Endothelial cell of umbilical vein (primary cell): ENCODE results near the gene CTNNA2. TPM values are rescaled to one million over a fixed set of nuclear protein-coding genes. Genes with fewer than 3 reads are reported as not detected.

Experiments
- BruUV-seq: library from RNA; stranded (reverse); fragments of 400-500 nt; replicated peaks from 2 replicates; lab custom pipeline; 2021; lab: Mats Ljungman, UMichigan
- CTCF ChIA-PET: fragments of 300-600, 350-600 bp; sonication (Branson Sonifier 250); formaldehyde crosslinking; loops from one replicate; lab custom pipeline; 2021; ENCODE audit warnings: antibody characterized with exemption, inconsistent platforms; lab: Charles Lee
- POLR2A ChIA-PET: fragments of 300-600, 350-600 bp; sonication (Branson Sonifier 250); formaldehyde crosslinking; loops from one replicate; lab custom pipeline; 2021; ENCODE audit warnings: antibody characterized with exemption, inconsistent platforms; lab: Charles Lee
- DNase-seq: peaks from one replicate; pipeline ENCODE4 v3.0.0-alpha.2; 2011; ENCODE audit warnings: low read depth, low spot score
- FAIRE-seq: peaks from 2 replicates; lab custom pipeline; 2011; peaks lifted over from hg19 to GRCh38; lab: Jason Lieb, UNC
- H2AFZ ChIP-seq: 2 replicates; pipeline ENCODE4 v1.6.0; 2012; ENCODE audit warnings: low read depth, low read length, control low read depth, inconsistent platforms
- H3K27ac ChIP-seq: 2 replicates; pipeline ENCODE4 v1.5.1; 2011; ENCODE audit warnings: low read depth, mild to moderate bottlenecking, control low read depth, low read length, moderate library complexity; ENCODE audit not compliant: insufficient read depth
- H3K27me3 ChIP-seq, 2 experiments: 2 replicates each; pipeline versions ENCODE4 v1.6.0 to v1.6.1; 2011; ENCODE audit warnings: low read length in 2 of 2, mixed read lengths in 1 of 2; ENCODE audit not compliant: control insufficient read depth in 2 of 2, insufficient read depth in 2 of 2
- H3K36me3 ChIP-seq, 2 experiments: 2 replicates in 1 of 2; 3 replicates in 1 of 2; pipeline ENCODE4 v1.5.1; 2011; ENCODE audit warnings: low read length in 2 of 2, mild to moderate bottlenecking in 1 of 2, moderate library complexity in 1 of 2; ENCODE audit not compliant: control insufficient read depth in 2 of 2, insufficient read depth in 2 of 2; ENCODE audit errors: extremely low read depth in 1 of 2
- H3K4me1 ChIP-seq: 3 replicates; pipeline ENCODE4 v1.5.1; 2011; ENCODE audit warnings: mild to moderate bottlenecking, low read length; ENCODE audit not compliant: control insufficient read depth, insufficient read depth; ENCODE audit errors: extremely low read depth
- H3K4me2 ChIP-seq: 2 replicates; pipeline ENCODE4 v1.6.1; 2011; ENCODE audit warnings: low read length, control low read depth, mixed read lengths; ENCODE audit not compliant: insufficient read depth
- H3K4me3 ChIP-seq, 3 experiments: fragments of 200-600 bp in 1 of 3; sonication (generic), shearing (Covaris generic) in 1 of 3; replicated peaks in 1 of 3; 2 replicates each; pipeline ENCODE4 v1.5.1; 2011 to 2016; ENCODE audit warnings: control low read depth in 3 of 3, low read length in 3 of 3, mild to moderate bottlenecking in 2 of 3, inconsistent platforms in 1 of 3, low read depth in 1 of 3, moderate library complexity in 1 of 3; ENCODE audit not compliant: insufficient read depth in 1 of 3
- H3K79me2 ChIP-seq: 2 replicates; pipeline ENCODE4 v1.6.0; 2012; ENCODE audit warnings: low read length, inconsistent platforms; ENCODE audit not compliant: control insufficient read depth, insufficient read depth
- H3K9ac ChIP-seq: replicated peaks from 2 replicates; pipeline ENCODE3; 2011; ENCODE audit warnings: low read length, control low read depth; ENCODE audit not compliant: insufficient read depth; ENCODE audit errors: extremely low read depth
- H3K9me1 ChIP-seq: replicated peaks from 3 replicates; pipeline ENCODE4 v1.6.0; 2011; ENCODE audit warnings: mild to moderate bottlenecking, low read length; ENCODE audit not compliant: control insufficient read depth, insufficient read depth; ENCODE audit errors: extremely low read depth
- H3K9me3 ChIP-seq: replicated peaks from 2 replicates; pipeline ENCODE4 v1.5.1; 2012; ENCODE audit warnings: low read length, inconsistent platforms; ENCODE audit not compliant: control insufficient read depth, insufficient read depth
- H4K20me1 ChIP-seq: replicated peaks from 2 replicates; pipeline ENCODE3; 2011; ENCODE audit warnings: mild to moderate bottlenecking, low read length; ENCODE audit not compliant: control insufficient read depth, insufficient read depth; ENCODE audit errors: extremely low read depth
- EZH2 ChIP-seq: IDR thresholded peaks from 2 replicates; pipeline ENCODE4 v1.6.1; 2012; ENCODE audit warnings: borderline replicate concordance, low read depth, mild to moderate bottlenecking, moderate library complexity, low read length, inconsistent platforms; ENCODE audit not compliant: severe bottlenecking
- FOS ChIP-seq: IDR thresholded peaks from 2 replicates; pipeline ENCODE4 v1.6.1; 2011; ENCODE audit warnings: mild to moderate bottlenecking, low read length, moderate library complexity, borderline replicate concordance; ENCODE audit not compliant: insufficient read depth
- GATA2 ChIP-seq: IDR thresholded peaks from 2 replicates; pipeline ENCODE4 v1.7.0; 2011; ENCODE audit warnings: low read depth, mild to moderate bottlenecking, moderate library complexity, mixed read lengths, low read length; ENCODE audit not compliant: insufficient read length, insufficient read depth
- JUN ChIP-seq: IDR thresholded peaks from 2 replicates; pipeline ENCODE4 v1.6.1; 2011; ENCODE audit warnings: borderline replicate concordance, low read depth; ENCODE audit not compliant: insufficient read length, insufficient read depth
- MAX ChIP-seq: IDR thresholded peaks from 2 replicates; pipeline ENCODE4 v1.6.1; 2011; ENCODE audit not compliant: insufficient read depth, insufficient read length
- MYC ChIP-seq: IDR thresholded peaks from one replicate; pipeline ENCODE4 v1.6.1; 2011; ENCODE audit warnings: mild to moderate bottlenecking, low read depth, low read length
- POLR2A ChIP-seq: IDR thresholded peaks from 2 replicates; pipeline ENCODE4 v1.6.1; 2012; ENCODE audit warnings: low read depth, mild to moderate bottlenecking, control low read depth, low read length
- POLR2AphosphoS5 ChIP-seq: IDR thresholded peaks from 2 replicates; pipeline ENCODE4 v1.6.1; 2012; ENCODE audit warnings: low read depth, mild to moderate bottlenecking, control low read depth, low read length, moderate library complexity; ENCODE audit not compliant: insufficient read depth
- dilution Hi-C: fragments of 300-500 bp; cut with MboI; formaldehyde crosslinking; loops from one replicate; pipeline ENCODE4 v1.15.0; 2019; ENCODE audit warnings: low sequenced_read_pairs; ENCODE audit not compliant: extremely low pct_ligation_motif_present
- intact Hi-C: fragments of 100-400 bp; cut with micrococcal nuclease; formaldehyde crosslinking; loops from one replicate; pipeline ENCODE4 v1.10.0; 2022
- polyA plus RNA-seq, 4 experiments: library from polyadenylated mRNA; depleted of rRNA in 3 of 4; stranded (reverse) in 3 of 4; unstranded in 1 of 4; fragments of >200 nt; gene quantifications; 2 replicates each; pipeline versions ENCODE4 v1.2.1 to v1.2.3, GENCODE V29; 2011 to 2012; ENCODE audit warnings: missing spikeins in 1 of 4
- total RNA-seq: library from RNA; stranded (reverse); gene quantifications from 2 replicates; pipeline ENCODE4 v1.2.3, GENCODE V29; 2021
- TF ChIP-seq, protein P1 (sequence below), 2 donors: IDR thresholded peaks; 1 replicate in 1 of 2; 2 replicates in 1 of 2; pipeline ENCODE4 v1.5.1; 2011; ENCODE audit warnings: low read length in 2 of 2, mild to moderate bottlenecking in 2 of 2, moderate library complexity in 2 of 2, control low read depth in 1 of 2, inconsistent platforms in 1 of 2, low read depth in 1 of 2; ENCODE audit not compliant: insufficient read depth in 1 of 2; ENCODE audit errors: extremely low read depth in 1 of 2

The CTNNA2 gene
- total and polyA plus RNA-seq, 2 donors (not counting 3 experiments of a cell fraction or from before 2014, with no cell fraction given) = not detected

- Histone ChIP-seq H3K36me3 (no peaks in the 10 kb centered on the region), H3K27ac (no peak overlapping the region), H4K20me1 (no peaks in the 10 kb centered on the region), H3K4me3 (no peak overlapping the region), H3K9me1 (no peaks in the 10 kb centered on the region), H3K27me3 (no peaks in the 10 kb centered on the region), H2AFZ (no peak overlapping the region), H3K4me2 (no peak overlapping the region), H3K4me1 (no peaks in the 10 kb centered on the region), H3K79me2 (no peaks in the 10 kb centered on the region), H3K9me3 (peaks cover 4% of the 10 kb centered on the region), H3K9ac (no peak overlapping the region)
- ChIA-PET POLR2A (no interaction called here), CTCF (no interaction called here)
- FAIRE-seq (no peak), DNase-seq (no peak)
- dilution Hi-C loops (no loop called here), intact Hi-C loops (no loop called here)
- TF ChIP-seq GATA2 = no peak
- TF ChIP-seq FOS = no peak
- TF ChIP-seq EZH2 = no peak
- TF ChIP-seq JUN = no peak
- TF ChIP-seq POLR2A = no peak
- TF ChIP-seq MYC = no peak
- TF ChIP-seq, protein P1, sequence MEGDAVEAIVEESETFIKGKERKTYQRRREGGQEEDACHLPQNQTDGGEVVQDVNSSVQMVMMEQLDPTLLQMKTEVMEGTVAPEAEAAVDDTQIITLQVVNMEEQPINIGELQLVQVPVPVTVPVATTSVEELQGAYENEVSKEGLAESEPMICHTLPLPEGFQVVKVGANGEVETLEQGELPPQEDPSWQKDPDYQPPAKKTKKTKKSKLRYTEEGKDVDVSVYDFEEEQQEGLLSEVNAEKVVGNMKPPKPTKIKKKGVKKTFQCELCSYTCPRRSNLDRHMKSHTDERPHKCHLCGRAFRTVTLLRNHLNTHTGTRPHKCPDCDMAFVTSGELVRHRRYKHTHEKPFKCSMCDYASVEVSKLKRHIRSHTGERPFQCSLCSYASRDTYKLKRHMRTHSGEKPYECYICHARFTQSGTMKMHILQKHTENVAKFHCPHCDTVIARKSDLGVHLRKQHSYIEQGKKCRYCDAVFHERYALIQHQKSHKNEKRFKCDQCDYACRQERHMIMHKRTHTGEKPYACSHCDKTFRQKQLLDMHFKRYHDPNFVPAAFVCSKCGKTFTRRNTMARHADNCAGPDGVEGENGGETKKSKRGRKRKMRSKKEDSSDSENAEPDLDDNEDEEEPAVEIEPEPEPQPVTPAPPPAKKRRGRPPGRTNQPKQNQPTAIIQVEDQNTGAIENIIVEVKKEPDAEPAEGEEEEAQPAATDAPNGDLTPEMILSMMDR (IDR thresholded peaks at IDR 0.05; ENCODE audit: extremely low read depth in 1 of 2, insufficient read depth in 1 of 2, low read depth in 1 of 2, low read length in 2 of 2) = no peak
- no peak for TF ChIP-seq MAX
- TF ChIP-seq POLR2AphosphoS5 = no peak
- no TSS peak for BruUV-seq
Observed at GRCh38 chr2:79824086-79824786, 311.4 kb downstream of the CTNNA2 start.
